Measurements from ENCODE around the gene CREB5.

CREB5 gene

DNA sequence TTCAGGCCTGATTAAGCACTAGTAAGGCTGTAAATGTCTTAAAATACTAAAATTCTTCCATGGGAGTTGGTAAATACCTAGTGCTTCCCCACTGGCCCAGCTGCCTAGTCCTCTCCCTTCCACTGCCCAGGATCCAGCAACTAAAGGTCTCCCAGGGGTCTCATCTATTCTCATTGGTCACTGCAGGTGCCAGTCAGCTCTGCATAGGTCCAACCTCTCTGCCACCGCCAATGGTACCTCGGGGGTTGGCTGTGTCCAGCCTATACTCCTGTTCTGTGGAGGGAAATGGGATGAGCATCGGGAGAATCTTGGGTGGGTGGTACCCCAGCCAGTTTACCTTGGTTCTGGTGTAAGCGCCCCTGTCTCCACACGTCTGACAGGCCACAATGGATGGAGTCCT, 6.1 kb upstream of the CREB5 start:
- TF ChIP-seq CTCF (IDR thresholded peaks at IDR 0.05; ENCODE audit: insufficient read depth, missing control alignments) = no peak
- no peak for FAIRE-seq
- DNase-seq (ENCODE audit: insufficient read length, low spot score) = no peak

- FAIRE-seq (no peak), DNase-seq (ENCODE audit: insufficient read length, low spot score) (no peak)
- TF ChIP-seq CTCF (IDR thresholded peaks at IDR 0.05; ENCODE audit: insufficient read depth, missing control alignments) = no peak
Measured at GRCh38 chr7:28407651-28408050, 4.7 kb upstream of the CREB5 start.

DNA sequence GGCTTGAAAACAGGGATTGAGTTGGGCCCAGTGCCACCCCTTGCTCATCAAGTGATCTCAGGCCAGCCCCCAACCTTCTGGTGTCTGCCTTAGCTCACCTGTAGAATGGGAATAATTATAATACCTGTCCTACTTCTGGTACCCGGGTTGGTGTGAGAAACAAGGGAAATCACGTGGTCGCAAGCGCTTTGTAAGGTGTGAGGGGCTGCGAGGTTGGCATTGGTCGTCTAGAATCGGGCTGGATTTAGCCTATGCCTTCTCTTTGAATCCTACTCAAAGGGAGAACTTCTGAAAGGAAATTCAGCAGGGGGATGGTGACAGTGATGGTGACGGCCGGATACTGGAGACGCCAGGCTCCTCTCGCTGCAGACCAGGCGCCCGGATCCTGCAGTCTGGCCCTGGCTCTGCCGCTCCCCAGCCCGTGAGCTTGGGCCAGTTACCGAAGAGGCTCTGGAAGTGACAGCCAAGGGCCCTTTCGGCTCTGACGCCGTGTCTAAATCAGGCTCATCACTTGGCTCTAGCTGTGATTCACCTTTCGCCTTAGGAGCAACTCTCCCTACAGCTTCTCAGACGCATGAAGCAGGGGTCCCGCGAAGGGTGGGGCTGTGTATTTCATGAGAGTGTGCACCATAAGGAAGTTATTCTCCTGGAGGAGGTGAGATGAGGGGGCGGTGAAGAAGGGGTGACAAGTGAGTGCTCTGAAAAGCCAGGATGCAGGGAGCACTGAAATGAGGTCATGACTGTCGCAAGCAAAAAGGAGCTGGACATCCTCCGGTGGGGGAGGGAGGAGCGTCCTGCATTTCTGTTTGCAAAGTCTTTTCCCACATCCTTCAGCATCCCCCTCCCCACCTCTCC, 4.0 kb upstream of the CREB5 start:
- FAIRE-seq = no peak
- no peak for DNase-seq (ENCODE audit: insufficient read length, low spot score)
- no peak for TF ChIP-seq CTCF (IDR thresholded peaks at IDR 0.05; ENCODE audit: insufficient read depth, missing control alignments)

DNA sequence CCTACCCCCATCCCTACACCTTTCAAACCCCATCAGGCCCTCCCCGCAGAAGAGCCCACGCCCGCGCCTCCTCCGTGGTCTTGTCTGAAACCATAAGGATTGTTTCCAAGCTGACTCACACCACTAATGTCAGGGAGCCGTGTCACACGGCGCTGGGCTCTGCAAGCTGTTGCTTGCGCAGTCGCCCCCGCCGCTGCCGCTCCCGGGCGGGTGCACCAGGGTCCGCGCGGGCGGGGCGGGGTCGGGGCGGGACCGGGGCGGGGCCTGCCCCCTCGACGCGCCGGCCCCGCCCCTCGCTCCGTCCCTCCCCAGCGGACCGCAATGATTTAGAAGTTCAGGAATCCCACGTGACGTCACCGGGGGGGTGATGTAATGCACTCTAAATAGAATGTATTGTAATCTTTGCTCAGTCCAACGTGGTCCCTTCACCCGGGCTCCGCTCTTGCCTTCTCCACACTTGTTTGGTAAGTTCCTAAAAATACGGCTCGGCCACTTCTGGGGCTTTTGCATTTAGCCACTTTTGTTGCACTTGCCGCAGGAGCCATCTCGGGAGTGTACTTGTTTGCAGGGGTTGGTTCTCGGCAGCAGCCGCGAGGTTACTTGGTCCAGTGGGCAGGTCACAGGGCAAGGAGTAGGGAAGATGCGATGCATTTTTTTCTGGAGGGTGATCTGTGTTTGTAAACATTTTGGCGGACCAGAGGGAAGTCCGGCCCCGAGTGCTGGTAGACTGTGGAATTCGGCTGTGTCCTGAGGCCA, 3.2 kb upstream of the CREB5 start:
- FAIRE-seq = no peak
- DNase-seq (ENCODE audit: insufficient read length, low spot score) = no peak
- TF ChIP-seq CTCF (IDR thresholded peaks at IDR 0.05; ENCODE audit: insufficient read depth, missing control alignments) = no peak

DNA sequence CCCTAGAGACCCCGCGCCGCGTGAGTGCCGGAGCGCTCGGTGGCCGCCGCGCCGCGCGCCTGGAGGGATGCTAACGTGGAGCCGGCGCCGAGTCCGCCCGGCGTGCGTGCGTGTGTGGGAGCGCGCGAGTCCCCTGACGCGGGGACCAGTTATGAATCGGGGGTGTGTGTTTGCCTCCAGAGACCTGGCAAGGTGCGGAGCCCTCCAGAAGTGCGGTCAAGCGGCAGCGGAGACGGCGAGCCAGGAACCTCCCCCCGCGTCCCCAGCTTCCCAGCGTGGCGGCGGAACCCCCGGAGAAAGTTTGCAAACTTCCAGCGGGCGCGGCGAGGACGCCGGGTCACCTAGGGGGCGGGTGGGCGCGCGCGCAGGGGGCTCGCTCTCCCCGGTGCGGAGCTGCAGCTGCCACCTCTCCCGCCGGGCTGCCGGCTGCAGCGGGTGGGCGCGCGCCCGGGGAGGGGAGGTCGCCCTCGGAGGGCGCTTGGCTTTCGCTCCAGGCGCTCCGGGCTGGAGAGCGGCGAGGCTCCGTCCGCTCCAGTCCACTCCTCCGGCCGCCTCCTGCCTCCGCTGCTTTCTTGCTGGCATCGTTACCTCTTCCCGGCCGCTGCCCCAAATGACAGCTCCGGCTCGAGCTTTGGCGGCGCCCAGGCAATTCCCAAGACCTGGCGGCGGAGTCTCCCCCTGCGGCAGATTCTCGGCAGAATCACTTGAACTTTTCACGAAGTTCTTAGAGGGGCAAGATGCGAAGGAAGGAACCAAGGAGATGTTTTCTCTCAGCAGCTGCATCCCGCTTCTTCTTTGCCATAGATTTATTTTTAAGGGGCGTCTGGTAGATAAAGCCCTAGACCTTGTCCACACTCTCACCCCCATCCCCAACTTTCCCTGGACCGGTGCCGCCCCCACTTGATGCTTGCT, 2.3 kb upstream of the CREB5 start:
- DNase-seq (ENCODE audit: insufficient read length, low spot score) (no peak), FAIRE-seq (no peak)
- no peak for TF ChIP-seq CTCF (IDR thresholded peaks at IDR 0.05; ENCODE audit: insufficient read depth, missing control alignments)

DNA sequence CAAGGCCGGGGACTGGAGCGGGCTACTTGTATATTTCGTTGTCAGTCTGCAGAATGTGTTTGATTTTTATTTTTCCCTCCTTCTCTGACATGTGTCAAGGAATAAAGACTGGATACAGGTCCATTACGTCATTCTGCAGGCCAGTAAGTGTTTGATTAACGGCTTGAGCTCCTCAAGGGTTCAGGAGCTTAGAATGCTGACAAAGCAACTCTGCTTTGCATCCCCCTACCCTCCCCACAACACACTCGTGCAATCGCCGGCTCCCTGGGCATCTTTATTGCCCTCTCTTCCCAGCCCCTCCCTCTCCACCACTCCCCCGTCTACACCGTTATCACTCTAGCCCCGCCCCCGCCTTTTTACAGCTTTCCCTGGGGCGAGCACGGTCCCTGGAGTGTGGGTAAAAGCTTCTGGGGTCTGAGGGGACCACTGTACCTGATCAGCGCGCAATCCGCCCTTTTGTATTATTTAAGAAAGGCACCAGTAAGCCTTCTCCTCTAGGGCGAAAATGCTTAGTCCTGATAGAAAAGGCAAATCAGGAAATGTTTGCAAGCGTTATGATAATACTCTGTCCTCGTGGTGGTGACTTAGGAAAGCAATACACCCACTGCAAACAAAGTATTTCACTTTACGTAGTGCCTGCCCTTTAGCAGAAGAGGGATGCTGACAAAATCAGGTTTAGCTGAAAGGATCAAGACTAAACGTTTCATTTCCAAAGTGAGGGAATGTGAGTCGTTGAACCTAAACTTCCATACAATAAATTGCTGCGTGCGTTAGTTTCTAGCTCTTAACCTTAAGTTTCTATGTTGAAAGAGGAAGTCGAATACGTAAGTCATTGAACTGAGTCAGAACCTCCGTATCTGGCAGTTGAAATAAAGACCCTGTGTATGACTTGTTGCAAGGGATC, 1.4 kb upstream of the CREB5 start:
- DNase-seq (ENCODE audit: insufficient read length, low spot score) (no peak), FAIRE-seq (no peak)
- TF ChIP-seq CTCF (IDR thresholded peaks at IDR 0.05; ENCODE audit: insufficient read depth, missing control alignments) = no peak

Measured in D721Med (cell line).